ENCODE data around the gene EPAS1. TPM values are rescaled to one million over a fixed set of nuclear protein-coding genes. Genes with fewer than 3 reads are reported as not detected.

Gene EPAS1
- total and polyA plus RNA-seq, 2 of the 13 experiments (the other 11 are each of a cell fraction or from before 2014, with no cell fraction given) = 47.1 to 182 TPM

GRCh38 chr2:46297546-46298271, 502 bp downstream of the EPAS1 start (continued):
- TF ChIP-seq FUBP1 (CRISPR knock-in tag; IDR thresholded peaks at IDR 0.05; ENCODE audit: borderline replicate concordance) = no peak
- no peak for TF ChIP-seq TEAD3 (CRISPR knock-in tag; optimal IDR thresholded peaks at IDR 0.05; ENCODE audit: borderline replicate concordance)
- TF ChIP-seq ZMYM3 (CRISPR knock-in tag; IDR thresholded peaks at IDR 0.05) = no peak
- no peak for TF ChIP-seq KLF9 (CRISPR knock-in tag; IDR thresholded peaks at IDR 0.05; ENCODE audit: low read depth)
- no peak for TF ChIP-seq MBD4 (IDR thresholded peaks at IDR 0.05; ENCODE audit: borderline replicate concordance, low read length)
- peak; percentile 79; the same call in 1 of the 2 replicates for TF ChIP-seq ZNF747 (CRISPR knock-in tag; IDR thresholded peaks at IDR 0.05; ENCODE audit: borderline replicate concordance)
- TF ChIP-seq XRCC5 (optimal IDR thresholded peaks at IDR 0.05; ENCODE audit: low read length) = peak; percentile 81
- no peak for TF ChIP-seq NR2F2 (IDR thresholded peaks at IDR 0.05; ENCODE audit: borderline replicate concordance, low read depth)
- 0 out of 2 replicates have a peak, but pooled peaks have one; percentile 5 for TF ChIP-seq RFX5 (IDR thresholded peaks at IDR 0.05; ENCODE audit: low read depth, low read length)
- TF ChIP-seq ZNF790 (CRISPR knock-in tag; IDR thresholded peaks at IDR 0.05; ENCODE audit: borderline replicate concordance) = no peak
- peak; percentile 37; the same call in 1 of the 2 replicates for TF ChIP-seq GFI1 (CRISPR knock-in tag; IDR thresholded peaks at IDR 0.05; ENCODE audit: borderline replicate concordance)
- TF ChIP-seq ZNF225 (CRISPR knock-in tag; IDR thresholded peaks at IDR 0.05) = 0 out of 2 replicates have a peak, but pooled peaks have one; percentile 24
- TF ChIP-seq JUND (CRISPR knock-in tag; IDR thresholded peaks at IDR 0.05) = 0 out of 2 replicates have a peak, but pooled peaks have one; percentile 21
- no peak for TF ChIP-seq ADNP (CRISPR knock-in tag; IDR thresholded peaks at IDR 0.05)
- no peak for TF ChIP-seq ZNF335 (CRISPR knock-in tag; IDR thresholded peaks at IDR 0.05)
- TF ChIP-seq ZNF552 (CRISPR knock-in tag; IDR thresholded peaks at IDR 0.05; ENCODE audit: borderline replicate concordance) = peak; percentile 66; the same call in 1 of the 2 replicates
- no peak; the same call in 1 of the 2 replicates for TF ChIP-seq CCDC6 (CRISPR knock-in tag; IDR thresholded peaks at IDR 0.05)
- TF ChIP-seq ZNF597 (CRISPR knock-in tag; IDR thresholded peaks at IDR 0.05) = no peak
- no peak for TF ChIP-seq MBNL3 (CRISPR knock-in tag; conservative IDR thresholded peaks at IDR 0.05)
- no peak for TF ChIP-seq SUZ12 (IDR thresholded peaks at IDR 0.05; ENCODE audit: low read depth, low read length)
- TF ChIP-seq TFE3 (CRISPR knock-in tag; IDR thresholded peaks at IDR 0.05) = 0 out of 2 replicates have a peak, but pooled peaks have one; percentile 17
- TF ChIP-seq IRF1 (CRISPR knock-in tag; IDR thresholded peaks at IDR 0.05; ENCODE audit: low read depth) = no peak
- TF ChIP-seq CENPX (CRISPR knock-in tag; IDR thresholded peaks at IDR 0.05) = no peak
- no peak for TF ChIP-seq ZNF841 (CRISPR knock-in tag; IDR thresholded peaks at IDR 0.05; ENCODE audit: borderline replicate concordance)
- TF ChIP-seq SMAD1 (CRISPR knock-in tag; IDR thresholded peaks at IDR 0.05; ENCODE audit: borderline replicate concordance, low read depth) = no peak; the same call in 1 of the 2 replicates
- TF ChIP-seq ZNF317 (CRISPR knock-in tag; IDR thresholded peaks at IDR 0.05) = no peak
- TF ChIP-seq MED1 (CRISPR knock-in tag; IDR thresholded peaks at IDR 0.05) = peak; percentile 58
